GM23338 (cell line): ENCODE measurements around the gene OTUD5. TPM values are rescaled to one million over a fixed set of nuclear protein-coding genes. Genes with fewer than 3 reads are reported as not detected.

Source experiments
- CTCF ChIP-seq, 2 experiments: fragments of 200-600 bp in 1 of 2; sonication (generic) in 1 of 2; conservative IDR thresholded peaks; 2 replicates each; pipeline versions ENCODE4 v1.5.1 to v1.6.1; 2016 to 2017; ENCODE audit warnings: antibody characterized with exemption in 2 of 2, low read depth in 2 of 2, mild to moderate bottlenecking in 2 of 2, moderate library complexity in 1 of 2
- ETS1 ChIP-seq: IDR thresholded peaks from 2 replicates; pipeline ENCODE4 v1.6.1; 2016; ENCODE audit warnings: antibody characterized with exemption
- NANOG ChIP-seq: IDR thresholded peaks from 2 replicates; pipeline ENCODE4 v1.6.1; 2016; ENCODE audit warnings: antibody characterized with exemption, borderline replicate concordance
- REST ChIP-seq: IDR thresholded peaks from one replicate; pipeline ENCODE4 v1.6.1; 2018; ENCODE audit warnings: antibody characterized with exemption; ENCODE audit not compliant: unreplicated experiment
- STAT1 ChIP-seq: IDR thresholded peaks from one replicate; pipeline ENCODE4 v1.6.1; 2016; ENCODE audit warnings: antibody characterized with exemption; ENCODE audit not compliant: unreplicated experiment
- ZNF331 ChIP-seq: fragments of 250-450 bp; sonication (Bioruptor Pico); IDR thresholded peaks from 2 replicates; pipeline ENCODE4 v1.5.0; 2020; ENCODE audit warnings: low read depth, mild to moderate bottlenecking, moderate library complexity
- ZNF462 ChIP-seq: fragments of 250-450 bp; sonication (Bioruptor Pico); IDR thresholded peaks from 2 replicates; pipeline ENCODE4 v1.5.0; 2020; ENCODE audit warnings: mild to moderate bottlenecking, moderate library complexity
- polyA plus RNA-seq: library from polyadenylated mRNA; unstranded; fragments of >200 nt; fragmentation: Nextera tagmentation; extraction: Ambion mirVana; gene quantifications from 2 replicates; pipeline ENCODE4 v1.2.1, GENCODE V29; 2016
- total RNA-seq: library from RNA; depleted of rRNA; stranded (reverse); fragments of >200 nt; shearing (Covaris generic); gene quantifications from 2 replicates; pipeline ENCODE4 v1.2.3, GENCODE V29; 2014

Gene OTUD5
- total and polyA plus RNA-seq, 2 experiments from 2014 or later: 23.5 to 56.5 TPM

GRCh38 chrX:48974574-48974973 lies 17.2 kb upstream of the OTUD5 start (continued):
- TF ChIP-seq ZNF462 (CRISPR knock-in tag) (no peak), ZNF331 (CRISPR knock-in tag) (no peak), STAT1 (no peak), NANOG (no peak), CTCF (conservative IDR thresholded peaks at IDR 0.05; ENCODE audit: low read depth in 2 of 2) (no peak), REST (no peak), ETS1 (no peak)
